ENCODE results near the gene HECW1.

GRCh38 chr7:43444711-43445578, 332.5 kb downstream of the HECW1 start:
- TF ChIP-seq CTCF (IDR thresholded peaks at IDR 0.05) (no peak), POLR2A (IDR thresholded peaks at IDR 0.05) (no peak)

All from lower leg skin (tissue), 3 donors.